ENCODE data around the gene HSP90AA1. TPM values are rescaled to one million over a fixed set of nuclear protein-coding genes. Genes with fewer than 3 reads are reported as not detected.
"Not testable (repeated sequence)": the region's sequence is repeated elsewhere in the genome, so short reads cannot be mapped to it uniquely, and the experiment has no call there.

The HSP90AA1 gene
- total RNA-seq, 1 experiment from 2014 or later, result 842 TPM

DNA sequence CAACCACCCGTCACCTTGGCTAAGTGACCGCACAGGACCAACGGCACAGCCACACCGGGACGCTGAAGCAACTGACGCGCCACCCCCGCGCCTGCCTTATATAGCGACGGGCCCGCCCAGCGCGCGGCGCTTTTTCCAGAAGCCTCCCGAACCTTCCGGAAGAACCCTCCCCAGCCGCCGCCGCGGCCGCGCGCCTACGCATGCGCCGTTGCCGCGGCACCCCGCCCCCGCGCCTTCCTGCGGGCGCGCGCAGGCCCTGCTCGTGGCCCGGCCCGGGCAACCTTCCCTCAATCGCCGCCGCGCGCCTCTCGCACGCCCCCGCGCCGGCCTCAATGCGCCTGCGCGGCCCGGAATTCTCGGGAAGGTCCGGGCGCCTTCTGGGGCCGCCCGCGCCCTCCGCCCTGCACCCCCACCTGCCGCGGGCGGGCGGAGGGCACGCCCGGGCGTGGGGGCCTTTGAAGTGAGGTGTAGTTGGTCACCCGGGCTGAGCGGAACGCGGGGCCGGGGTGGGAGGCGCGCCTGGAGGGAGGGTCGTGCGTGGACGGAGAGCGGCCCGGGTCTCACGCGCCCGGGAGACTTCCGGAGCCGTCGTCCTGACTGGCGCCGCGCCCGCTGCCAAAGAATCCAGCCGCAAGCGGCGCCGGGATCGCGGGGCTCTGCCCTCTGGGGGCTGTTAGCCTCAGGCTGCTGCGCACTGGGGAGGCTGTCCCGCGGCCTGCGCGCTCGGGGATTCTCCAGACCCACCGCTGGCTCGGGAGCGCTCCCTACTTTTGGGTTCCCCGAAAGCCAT, at the start of gene HSP90AA1 (continued):
- TF ChIP-seq ZBTB21 (CRISPR knock-in tag; IDR thresholded peaks at IDR 0.05; ENCODE audit: borderline replicate concordance), result peak; percentile 83
- TF ChIP-seq, protein P1, sequence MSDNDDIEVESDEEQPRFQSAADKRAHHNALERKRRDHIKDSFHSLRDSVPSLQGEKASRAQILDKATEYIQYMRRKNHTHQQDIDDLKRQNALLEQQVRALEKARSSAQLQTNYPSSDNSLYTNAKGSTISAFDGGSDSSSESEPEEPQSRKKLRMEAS (CRISPR knock-in tag; IDR thresholded peaks at IDR 0.05), result peak; percentile 79
- TF ChIP-seq, protein P2, sequence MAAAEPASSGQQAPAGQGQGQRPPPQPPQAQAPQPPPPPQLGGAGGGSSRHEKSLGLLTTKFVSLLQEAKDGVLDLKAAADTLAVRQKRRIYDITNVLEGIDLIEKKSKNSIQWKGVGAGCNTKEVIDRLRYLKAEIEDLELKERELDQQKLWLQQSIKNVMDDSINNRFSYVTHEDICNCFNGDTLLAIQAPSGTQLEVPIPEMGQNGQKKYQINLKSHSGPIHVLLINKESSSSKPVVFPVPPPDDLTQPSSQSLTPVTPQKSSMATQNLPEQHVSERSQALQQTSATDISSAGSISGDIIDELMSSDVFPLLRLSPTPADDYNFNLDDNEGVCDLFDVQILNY (CRISPR knock-in tag; IDR thresholded peaks at IDR 0.05), result peak; percentile 85
- TF ChIP-seq JUN (CRISPR knock-in tag; IDR thresholded peaks at IDR 0.05), result 0 out of 2 replicates have a peak, but pooled peaks have one; percentile 49
- TF ChIP-seq SMAD3 (CRISPR knock-in tag; IDR thresholded peaks at IDR 0.05; ENCODE audit: borderline replicate concordance), result no peak
- TF ChIP-seq, protein P3, sequence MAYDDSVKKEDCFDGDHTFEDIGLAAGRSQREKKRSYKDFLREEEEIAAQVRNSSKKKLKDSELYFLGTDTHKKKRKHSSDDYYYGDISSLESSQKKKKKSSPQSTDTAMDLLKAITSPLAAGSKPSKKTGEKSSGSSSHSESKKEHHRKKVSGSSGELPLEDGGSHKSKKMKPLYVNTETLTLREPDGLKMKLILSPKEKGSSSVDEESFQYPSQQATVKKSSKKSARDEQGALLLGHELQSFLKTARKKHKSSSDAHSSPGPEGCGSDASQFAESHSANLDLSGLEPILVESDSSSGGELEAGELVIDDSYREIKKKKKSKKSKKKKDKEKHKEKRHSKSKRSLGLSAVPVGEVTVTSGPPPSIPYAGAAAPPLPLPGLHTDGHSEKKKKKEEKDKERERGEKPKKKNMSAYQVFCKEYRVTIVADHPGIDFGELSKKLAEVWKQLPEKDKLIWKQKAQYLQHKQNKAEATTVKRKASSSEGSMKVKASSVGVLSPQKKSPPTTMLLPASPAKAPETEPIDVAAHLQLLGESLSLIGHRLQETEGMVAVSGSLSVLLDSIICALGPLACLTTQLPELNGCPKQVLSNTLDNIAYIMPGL (CRISPR knock-in tag; IDR thresholded peaks at IDR 0.05), result peak; percentile 48; the same call in 1 of the 2 replicates
- no peak; the same call in 1 of the 2 replicates for TF ChIP-seq CBFB (CRISPR knock-in tag; IDR thresholded peaks at IDR 0.05; ENCODE audit: low read depth)

DNA sequence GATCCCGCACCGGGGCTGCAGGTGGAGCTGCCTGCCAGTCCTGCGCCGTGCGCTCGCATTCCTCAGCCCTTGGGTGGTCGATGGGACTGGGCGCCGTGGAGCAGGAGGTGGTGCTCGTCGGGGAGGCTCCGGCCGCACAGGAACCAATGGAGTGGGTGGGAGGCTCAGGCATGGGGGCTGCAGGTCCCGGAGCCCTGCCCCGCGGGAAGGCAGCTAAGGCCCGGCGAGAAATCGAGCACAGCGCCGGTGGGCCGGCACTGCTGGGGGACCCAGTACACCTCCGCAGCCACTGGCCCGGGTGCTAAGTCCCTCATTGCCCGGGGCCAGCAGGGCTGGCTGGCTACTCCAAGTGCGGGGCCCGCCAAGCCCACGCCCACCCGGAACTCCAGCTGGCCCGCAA, 48.6 kb upstream of the HSP90AA1 start:
- not testable (repeated sequence) for H3K27me3 Mint-ChIP-seq (ENCODE audit: low read depth); H3K4me1 Mint-ChIP-seq

DNA sequence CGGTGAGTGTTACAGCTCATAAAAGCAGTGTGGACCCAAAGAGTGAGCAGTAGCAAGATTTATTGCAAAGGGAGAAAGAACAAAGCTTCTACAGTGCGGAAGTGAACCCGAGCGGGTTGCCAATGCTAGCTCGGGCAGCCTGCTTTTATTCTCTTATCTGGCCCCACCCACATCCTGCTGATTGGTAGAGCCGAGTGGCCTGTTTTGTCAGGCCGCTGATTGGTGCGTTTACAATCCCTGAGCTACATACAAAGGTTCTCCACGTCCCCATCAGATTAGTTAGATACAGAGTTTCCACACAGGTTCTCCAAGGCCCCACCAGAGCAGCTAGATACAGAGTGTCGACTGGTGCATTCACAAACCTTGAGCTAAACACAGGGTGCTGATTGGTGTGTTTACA, 47.9 kb upstream of the HSP90AA1 start:
- H3K27ac Mint-ChIP-seq, result peak overlapping the region; percentile 83
- H3K27me3 Mint-ChIP-seq (ENCODE audit: low read depth); H3K4me1 Mint-ChIP-seq; H3K9me3 Mint-ChIP-seq; DNase-seq (ENCODE audit: low spot score); ATAC-seq; H3K4me3 Mint-ChIP-seq: not testable (repeated sequence)
- peak; percentile 31; the same call in 1 of the 2 replicates for TF ChIP-seq NFYB (CRISPR knock-in tag; conservative IDR thresholded peaks at IDR 0.05; ENCODE audit: low read depth)
- peaks cover 16% of the 10 kb centered on the region for H3K36me3 Mint-ChIP-seq
- ChIA-PET POLR2A (interaction anchor here (0.6 kb wide), 1 partner anchor 182 kb away, joined by 3 read pairs; no protein-coding TSS in a partner anchor), CTCF (interaction anchor here (0.7 kb wide), 1 partner anchor 38 kb away, joined by 3 read pairs; no protein-coding TSS in a partner anchor)

More for the DNA sequence above, 48.6 kb upstream of the HSP90AA1 start:
- ATAC-seq; H3K4me3 Mint-ChIP-seq; H3K9me3 Mint-ChIP-seq; CTCF ChIA-PET; POLR2A ChIA-PET; DNase-seq (ENCODE audit: low spot score); H3K27ac Mint-ChIP-seq: not testable (repeated sequence)
- H3K36me3 Mint-ChIP-seq, result peaks cover 16% of the 10 kb centered on the region

DNA sequence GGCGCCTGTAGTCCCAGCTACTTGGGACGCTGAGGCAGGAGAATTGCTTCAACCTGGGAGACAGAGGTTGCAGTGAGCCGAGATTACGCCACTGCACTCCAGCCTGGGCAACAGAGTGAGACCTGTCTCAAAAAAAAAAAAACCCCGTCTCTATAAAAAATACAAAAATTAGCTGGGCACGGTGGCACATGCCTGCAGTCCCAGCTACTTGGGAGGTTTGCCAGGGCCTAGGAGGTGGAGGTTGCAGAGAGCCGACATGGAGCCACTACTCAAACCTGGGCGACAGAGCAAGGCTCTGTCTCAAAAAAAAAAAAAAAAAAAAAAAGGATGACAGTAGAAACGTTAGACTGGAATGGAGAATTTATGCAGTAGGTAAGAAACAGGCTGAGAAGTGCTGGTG, 47.2 kb upstream of the HSP90AA1 start:
- H3K9me3 Mint-ChIP-seq; H3K4me3 Mint-ChIP-seq; ATAC-seq; H3K27me3 Mint-ChIP-seq (ENCODE audit: low read depth); DNase-seq (ENCODE audit: low spot score); CTCF ChIA-PET; H3K4me1 Mint-ChIP-seq: not testable (repeated sequence)
- POLR2A ChIA-PET, result interaction anchor here (0.6 kb wide), 1 partner anchor 183 kb away, joined by 3 read pairs; no protein-coding TSS in a partner anchor
- peaks cover 16% of the 10 kb centered on the region for H3K36me3 Mint-ChIP-seq
- H3K27ac Mint-ChIP-seq, result peak overlapping the region; percentile 83; the same call in 1 of the 2 replicates

DNA sequence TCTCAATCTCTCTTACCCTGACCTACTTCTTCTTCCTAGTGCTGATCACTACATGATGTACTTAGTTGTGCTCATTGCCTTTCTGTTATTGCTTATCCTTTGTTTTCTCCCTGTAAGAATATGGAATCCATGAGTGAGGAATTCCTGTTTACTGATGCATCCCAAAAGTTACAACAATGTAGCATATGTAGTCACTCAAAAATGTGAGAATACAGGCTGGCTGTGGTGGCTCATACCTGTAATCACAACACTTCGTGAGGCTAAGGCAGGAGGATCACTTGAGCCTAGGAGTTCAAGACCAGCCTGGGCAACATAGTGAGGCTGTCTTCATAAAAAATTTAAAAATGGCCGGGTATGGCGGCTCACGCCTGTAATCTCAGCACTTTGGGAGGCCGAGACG, 44.9 kb upstream of the HSP90AA1 start:
- no peaks in the 10 kb centered on the region for H3K27me3 Mint-ChIP-seq (ENCODE audit: low read depth)
- H3K27ac Mint-ChIP-seq, result no peak overlapping the region
- no peak for DNase-seq (ENCODE audit: low spot score)
- peaks cover 5% of the 10 kb centered on the region; the same call in 1 of the 2 replicates for H3K9me3 Mint-ChIP-seq
- ChIA-PET CTCF (no interaction called here), POLR2A (no interaction called here)
- no peak overlapping the region for H3K4me3 Mint-ChIP-seq
- TF ChIP-seq TCF7 (CRISPR knock-in tag; IDR thresholded peaks at IDR 0.05; ENCODE audit: low read depth), result no peak
- TF ChIP-seq, protein P4, sequence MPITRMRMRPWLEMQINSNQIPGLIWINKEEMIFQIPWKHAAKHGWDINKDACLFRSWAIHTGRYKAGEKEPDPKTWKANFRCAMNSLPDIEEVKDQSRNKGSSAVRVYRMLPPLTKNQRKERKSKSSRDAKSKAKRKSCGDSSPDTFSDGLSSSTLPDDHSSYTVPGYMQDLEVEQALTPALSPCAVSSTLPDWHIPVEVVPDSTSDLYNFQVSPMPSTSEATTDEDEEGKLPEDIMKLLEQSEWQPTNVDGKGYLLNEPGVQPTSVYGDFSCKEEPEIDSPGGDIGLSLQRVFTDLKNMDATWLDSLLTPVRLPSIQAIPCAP (CRISPR knock-in tag; IDR thresholded peaks at IDR 0.05), result no peak
- H3K36me3 Mint-ChIP-seq, result peaks cover 16% of the 10 kb centered on the region
- H3K4me1 Mint-ChIP-seq, result peaks cover under 1% of the 10 kb centered on the region; the same call in 1 of the 2 replicates
- ATAC-seq, result no peak
